Stromal cell of bone marrow (primary cell): ENCODE measurements around the gene FAM227B.
"Not testable (repeated sequence)": the region's sequence is repeated elsewhere in the genome, so short reads cannot be mapped to it uniquely, and the experiment has no call there.

Experiments used
- DNase-seq: peaks from one replicate; pipeline ENCODE4 v3.0.0-alpha.2; 2012; ENCODE audit warnings: low read depth

The FAM227B gene

DNA sequence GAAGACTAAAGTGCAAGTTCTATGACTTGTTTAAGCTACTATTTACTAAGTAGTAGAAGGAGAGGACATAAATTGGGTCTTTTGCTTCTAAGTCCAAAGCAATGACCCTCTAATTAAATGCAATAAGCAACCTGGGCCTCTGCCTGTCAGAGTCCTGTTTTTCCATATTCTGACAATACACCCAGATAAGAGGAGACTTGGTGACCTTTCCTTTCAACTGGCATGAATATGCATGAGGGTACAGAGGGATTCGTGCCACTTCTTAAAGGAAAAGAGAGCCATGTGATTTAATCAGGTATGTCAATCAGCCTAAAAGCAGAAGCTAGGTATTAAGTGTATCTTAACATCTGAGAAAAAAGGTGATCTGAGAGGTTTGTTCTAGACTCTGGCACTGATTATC, 248.3 kb downstream of the FAM227B start:
- DNase-seq = no peak

DNA sequence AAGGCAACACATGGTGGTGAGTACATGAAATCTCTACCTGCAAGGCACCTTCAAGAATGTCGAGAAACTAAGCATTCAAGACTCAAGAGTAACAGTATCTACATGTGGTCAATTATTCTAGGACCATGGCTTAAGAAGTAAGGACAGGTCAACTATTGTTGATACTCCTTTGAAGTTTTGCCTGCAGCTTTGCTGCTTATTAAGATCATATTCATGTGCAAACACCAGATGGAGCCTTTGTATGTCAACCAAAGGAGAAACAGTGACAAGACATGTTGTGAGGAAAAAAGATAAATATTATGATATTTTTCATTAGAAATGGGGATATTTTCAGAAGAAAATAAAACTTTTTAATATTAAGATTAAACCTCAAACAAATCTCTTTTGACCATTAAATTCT, 249.8 kb downstream of the FAM227B start:
- DNase-seq = no peak

DNA sequence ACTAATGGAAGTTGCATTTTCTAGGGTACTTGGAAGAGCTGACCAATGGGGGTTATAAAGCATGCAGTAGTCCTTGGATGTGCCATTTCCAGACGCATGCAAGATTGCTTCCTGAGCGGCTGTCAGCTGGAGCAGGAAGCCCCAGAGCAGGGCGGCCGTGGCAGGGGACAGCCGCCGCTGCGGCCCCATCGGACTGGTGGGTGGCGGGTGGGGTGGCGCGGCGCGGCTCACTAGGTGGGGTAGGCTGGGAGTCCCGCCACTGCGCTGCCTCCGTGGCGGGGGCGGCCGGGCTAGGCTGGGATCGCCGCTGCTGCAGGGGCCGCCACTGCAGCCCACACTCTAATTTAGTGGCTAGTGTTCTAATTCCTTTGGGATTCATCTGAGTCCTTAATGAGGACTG, 254.1 kb downstream of the FAM227B start:
- no peak for DNase-seq

DNA sequence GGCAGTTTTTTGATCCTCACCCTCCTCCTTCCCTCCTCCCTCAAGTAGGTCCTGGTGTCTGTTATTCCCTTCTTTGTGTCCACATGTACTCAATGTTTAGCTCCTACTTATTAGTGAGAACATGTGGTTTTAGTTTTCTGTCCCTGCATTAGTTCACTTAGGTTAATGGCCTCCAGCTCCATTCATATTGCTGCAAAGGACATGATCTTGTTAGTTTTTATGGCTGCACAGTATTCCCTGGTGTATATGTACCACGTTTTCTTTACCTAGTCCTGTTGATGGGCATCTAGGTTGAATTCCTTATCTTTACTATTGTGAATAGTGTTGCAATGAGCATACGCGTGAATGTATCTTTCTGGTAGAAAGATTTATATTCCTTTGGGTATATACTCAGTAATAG, 259.2 kb downstream of the FAM227B start:
- DNase-seq = no peak

DNA sequence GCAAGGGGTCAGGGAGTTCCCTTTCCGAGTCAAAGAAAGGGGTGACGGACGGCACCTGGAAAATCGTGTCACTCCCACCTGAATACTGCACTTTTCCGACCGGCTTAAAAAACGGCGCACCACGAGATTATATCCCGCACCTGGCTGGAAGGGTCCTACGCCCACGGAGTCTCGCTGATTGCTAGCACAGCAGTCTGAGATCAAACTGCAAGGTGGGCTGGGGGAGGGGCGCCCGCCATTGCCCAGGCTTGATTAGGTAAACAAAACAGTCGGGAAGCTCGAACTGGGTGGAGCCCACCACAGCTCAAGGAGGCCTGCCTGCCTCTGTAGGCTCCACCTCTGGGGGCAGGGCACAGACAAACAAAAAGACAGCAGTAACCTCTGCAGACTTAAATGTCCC, 266.2 kb downstream of the FAM227B start:
- DNase-seq = not testable (repeated sequence)

DNA sequence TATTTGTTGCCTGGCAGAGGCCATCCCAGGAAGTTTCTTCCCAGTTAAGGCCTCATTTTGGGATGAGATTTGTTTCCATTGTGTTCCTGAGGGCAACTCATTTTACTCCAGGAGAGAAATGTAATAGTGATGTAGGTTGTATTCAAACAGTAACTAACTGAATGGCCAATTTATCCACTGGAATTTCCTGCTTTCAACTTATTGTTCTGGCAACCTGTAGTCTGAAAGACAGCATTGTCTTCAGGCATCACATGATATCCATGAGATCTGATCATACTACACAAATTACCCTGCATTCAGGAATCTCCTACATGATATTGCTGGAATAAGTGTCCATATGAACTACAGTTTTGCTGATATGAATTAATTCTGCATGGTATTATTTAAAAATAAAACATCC, 277.1 kb downstream of the FAM227B start:
- no peak for DNase-seq

DNA sequence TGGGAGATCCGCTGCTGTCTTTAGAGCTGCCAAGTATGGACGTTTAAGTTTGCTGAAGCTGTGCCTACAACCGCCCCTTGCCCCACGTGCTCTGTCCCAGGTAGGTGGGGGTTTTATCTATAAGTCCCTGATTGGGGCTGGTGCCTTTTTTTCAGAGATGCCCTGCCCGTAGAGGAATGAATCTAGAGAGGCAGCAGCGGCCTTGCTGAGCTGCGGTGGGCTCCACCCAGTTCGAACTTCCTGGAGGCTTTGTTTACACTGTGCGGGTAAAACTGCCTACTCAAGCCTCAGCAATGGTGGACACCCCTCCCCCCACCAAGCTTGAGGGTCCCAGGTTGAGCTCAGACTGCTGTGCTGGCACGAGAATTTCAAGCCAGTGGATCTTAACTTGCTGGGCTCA, 281.0 kb downstream of the FAM227B start:
- no peak for DNase-seq

DNA sequence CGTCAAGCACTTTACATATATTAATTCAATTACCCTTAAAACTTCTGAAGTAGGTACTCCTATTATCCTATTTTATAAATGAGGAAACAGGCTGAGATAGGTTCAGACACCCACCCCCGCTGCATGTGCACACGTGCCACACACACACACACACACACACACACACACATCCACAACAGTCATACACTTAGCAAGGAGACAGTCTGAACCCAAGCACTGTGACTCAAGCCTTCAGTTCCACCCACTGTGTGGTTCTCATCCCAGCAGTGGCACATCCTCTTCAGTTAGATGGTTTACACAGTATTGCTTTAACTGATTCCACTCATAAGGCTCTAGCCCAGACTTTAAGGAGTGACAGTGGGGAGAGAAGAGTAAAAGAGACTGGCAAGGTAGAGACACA, 288.7 kb downstream of the FAM227B start:
- DNase-seq = peak; percentile 5

DNA sequence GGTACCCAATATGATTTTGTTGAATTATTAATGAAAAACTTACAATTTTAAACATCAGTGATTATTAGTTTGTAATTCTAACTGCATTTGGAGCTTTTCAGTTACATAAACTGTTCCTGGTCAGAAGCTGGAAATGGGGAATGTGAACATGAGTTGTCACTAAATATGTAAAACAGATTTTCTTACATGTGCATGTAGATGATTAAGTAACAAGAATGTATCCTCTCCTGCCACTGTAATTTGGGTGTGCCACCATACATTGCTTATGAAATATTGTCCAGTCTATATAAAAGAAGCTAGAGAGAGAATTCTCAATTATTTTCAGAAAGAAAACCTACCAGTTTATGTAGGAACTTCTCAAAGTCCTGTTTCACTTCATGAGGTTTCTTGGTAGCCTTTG, 289.2 kb downstream of the FAM227B start:
- no peak for DNase-seq

DNA sequence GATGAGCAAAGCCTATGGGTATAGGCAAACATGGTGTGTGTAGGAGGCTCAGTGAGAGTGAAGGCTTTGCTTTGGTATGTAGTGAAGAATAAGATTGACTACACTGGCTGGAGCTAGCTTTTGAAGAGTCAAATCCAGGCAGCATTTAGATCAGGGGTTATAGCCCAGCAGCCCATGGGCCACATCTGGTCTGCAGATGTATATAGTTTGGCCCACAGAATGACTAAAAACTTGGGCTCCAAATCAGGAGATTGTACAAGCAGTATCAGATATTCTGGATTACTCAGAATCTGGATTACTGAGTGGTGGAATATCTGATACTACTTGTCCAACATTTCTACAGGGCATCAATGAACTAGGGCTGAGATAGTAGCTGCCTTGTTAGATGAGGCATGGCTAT, 290.5 kb downstream of the FAM227B start:
- no peak for DNase-seq

DNA sequence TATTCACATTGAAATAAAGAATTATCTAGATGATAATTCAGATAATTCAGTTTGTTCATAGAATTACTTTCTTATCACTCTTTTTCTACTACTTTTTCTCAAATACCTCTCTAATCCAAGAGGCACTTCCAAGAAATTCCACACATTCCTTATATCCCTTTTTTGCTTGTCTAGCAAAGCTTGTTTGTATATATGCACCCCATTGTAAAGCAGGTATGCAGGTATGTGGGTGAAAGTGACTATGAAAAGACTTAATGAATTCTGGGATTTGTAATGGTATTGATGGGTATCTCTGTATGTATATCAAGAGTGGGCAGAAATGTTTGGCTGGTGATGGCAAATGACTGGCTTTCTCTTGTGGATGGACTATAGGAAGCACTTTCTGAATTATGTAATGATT, 291.7 kb downstream of the FAM227B start:
- no peak for DNase-seq

DNA sequence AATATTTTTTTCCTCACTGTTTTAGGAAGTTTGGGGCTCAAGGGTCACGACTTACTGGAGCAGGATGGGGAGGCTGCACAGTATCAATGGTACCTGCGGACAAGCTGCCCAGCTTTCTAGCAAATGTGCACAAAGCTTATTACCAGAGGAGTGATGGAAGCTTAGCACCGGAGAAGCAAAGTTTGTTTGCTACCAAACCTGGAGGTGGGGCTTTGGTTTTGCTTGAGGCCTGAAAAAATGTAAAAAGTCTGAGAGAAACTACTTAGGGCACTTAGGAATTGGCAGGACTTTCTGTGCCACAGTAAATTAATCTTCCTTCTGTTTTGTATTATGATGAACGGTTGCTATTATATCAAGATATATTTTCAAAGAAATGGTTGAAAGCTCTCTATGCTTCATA, 292.7 kb downstream of the FAM227B start:
- DNase-seq = no peak

DNA sequence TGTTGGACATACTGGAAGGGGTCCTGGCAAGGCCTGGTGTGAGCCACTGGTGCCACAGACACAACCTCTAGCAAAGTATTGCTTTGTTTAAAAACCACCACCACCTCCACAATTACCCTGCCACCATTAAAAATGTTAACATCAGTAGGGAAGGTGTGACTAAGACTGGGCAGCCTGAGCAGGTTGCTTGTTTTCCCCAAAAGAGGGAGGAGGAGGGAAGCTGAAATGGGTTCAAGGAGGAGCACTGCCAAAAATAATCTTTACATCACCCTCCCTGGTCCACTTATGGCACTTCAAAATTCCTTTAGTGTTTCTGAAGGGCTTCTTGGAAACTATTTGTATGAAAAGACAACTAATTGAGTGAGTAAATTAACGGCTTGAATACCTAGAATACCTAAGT, 297.4 kb downstream of the FAM227B start:
- no peak for DNase-seq

DNA sequence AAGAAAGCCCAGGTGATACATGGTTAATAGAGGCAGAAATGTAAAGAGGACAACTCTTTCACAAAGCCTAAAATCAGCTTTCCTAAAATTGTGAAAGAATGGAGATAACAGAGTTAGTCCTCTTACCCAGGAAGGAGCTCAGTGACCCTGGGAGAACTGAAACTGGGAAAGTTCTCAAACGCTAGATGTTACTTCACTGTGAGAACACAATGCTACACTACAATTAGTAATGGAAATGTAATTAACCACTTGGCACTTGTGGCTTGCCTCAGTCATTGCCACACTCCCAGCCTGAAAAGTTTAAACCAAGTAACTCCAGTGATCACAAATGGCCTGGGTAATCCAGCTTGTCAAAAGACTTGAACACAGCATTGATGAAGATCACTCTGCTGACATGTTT, 300.3 kb downstream of the FAM227B start:
- DNase-seq = no peak

DNA sequence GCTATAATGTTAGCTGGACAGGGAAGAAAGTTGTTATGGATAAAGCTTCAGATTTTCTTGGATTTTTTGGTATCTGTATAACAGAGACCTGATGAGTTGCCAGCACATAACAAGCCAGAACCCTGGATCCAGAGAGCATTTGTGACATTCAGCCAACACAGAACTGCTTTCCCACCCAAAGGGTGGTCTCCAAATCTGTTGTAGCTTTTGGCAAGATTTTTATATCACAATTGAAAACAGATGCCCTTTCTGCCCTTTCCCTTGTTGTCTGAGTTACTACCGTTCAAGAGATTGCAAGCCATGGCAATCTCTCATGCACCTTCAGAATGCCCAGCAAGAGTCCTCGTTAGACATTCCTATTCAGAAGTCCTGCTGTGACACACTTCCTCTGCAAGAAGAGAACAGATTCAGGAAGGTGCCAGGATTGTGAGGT, 305.2 kb downstream of the FAM227B start:
- DNase-seq = no peak

DNA sequence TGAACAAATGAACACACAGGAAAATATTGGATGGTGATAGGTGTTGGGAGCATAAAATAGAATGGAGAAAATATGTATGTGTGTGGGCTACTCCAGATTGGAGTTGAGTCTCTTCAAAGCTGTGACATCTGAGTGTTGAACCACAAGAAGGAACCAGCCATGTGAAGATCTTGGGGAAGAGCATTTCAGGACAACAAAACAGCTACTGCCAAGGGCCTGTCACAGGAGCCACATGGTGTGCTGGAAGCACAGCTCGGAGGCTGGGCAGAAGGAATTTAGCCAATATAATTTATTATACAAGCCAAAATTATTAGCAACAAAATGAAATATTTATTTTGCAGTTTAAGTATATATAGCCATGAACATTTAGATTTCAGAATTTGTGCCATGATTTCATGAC, 305.9 kb downstream of the FAM227B start:
- DNase-seq = no peak

DNA sequence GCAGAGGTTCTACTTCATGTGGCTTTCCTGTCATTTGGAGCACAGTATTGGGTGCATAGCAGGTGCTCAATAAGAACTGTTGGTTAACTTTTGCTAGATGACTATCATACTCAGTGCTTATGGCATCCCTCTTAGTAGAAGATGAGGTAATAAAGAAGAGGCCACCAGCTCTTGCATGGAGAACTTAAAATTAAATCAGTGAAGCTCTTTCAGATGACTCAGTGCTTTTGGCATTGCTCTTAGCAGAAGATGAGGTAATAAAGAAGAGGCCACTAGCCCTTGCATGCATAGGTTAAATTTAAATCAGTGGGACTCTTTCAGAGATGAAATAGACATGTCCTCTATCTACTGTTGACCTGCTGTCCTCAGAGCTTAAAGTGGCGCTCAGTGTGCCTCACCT, 307.0 kb downstream of the FAM227B start:
- peak; percentile 72 for DNase-seq

DNA sequence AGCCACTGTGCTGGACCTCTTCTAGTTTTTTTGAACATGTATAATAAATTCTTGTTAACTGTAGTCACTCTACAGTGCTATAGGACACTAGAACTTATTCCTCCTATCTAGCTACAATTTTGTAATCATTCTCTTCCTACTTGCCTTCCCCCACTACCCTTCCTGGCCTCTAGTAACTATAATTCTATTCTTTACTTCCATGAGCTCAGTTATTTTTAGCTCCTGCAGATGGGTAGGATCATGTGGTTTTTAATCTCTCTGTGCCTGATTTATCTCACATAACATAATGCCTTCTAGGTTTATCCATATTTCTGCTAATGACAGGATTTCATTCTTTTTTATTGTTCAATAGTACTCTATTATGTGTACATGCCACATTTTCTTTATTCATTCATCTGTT, 310.7 kb downstream of the FAM227B start:
- no peak for DNase-seq

DNA sequence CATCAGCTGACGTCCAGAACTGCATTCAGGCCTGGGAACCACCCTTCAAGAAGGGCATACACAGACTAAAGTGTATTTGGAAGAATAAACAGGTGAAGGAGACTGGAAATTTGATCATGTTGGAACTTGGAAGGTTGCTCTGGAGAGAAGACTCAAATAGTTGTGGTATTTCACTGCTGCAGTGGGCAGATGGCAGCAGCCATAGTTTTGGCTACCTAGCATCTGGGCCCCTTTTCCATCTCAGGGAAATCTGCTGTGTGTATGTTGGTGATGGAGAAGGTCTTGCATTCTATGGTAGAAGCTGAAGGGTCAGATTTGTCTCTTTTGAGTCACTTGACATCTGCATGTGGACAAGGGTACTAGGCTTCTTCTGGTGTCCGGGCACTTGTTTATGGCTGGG, 311.9 kb downstream of the FAM227B start:
- no peak for DNase-seq

DNA sequence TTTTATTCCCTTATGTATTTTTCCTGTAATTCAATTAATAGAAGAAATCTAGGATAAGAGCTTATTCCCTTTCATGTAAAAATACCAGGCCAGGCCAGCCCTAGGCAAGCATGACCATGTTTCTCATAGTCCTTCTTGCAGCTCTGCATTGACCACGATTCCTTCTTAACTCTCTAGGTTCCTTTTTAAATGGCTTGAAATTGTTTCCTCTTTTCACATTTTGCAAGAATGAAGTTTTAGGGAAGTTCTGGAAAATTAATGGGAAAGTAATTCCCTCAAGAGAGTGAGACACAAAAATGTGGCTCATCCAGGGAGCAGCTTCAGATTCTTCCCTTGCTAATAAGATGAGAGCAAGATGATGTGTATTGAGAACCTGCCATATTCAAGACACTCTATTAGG, 314.1 kb downstream of the FAM227B start:
- DNase-seq = no peak

DNA sequence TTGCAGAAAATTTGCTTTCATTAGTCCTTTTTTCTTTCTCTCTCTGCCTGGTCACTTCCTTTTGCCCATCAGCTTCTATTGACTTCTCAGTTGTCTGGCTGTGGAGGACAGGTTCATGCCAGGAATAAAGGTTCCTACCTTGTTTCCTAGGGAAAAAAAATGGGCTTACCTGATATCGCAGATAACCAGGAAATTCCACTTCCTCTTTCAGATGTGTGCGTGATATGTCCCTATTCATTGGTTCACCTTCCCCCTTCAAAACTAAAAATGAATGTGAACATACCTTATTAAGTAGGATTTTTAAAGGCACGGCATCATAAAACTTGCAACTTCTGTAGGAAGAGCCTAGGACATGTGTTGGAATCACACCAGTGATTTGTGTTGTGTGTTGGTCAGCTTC, 317.6 kb downstream of the FAM227B start:
- DNase-seq = no peak

DNA sequence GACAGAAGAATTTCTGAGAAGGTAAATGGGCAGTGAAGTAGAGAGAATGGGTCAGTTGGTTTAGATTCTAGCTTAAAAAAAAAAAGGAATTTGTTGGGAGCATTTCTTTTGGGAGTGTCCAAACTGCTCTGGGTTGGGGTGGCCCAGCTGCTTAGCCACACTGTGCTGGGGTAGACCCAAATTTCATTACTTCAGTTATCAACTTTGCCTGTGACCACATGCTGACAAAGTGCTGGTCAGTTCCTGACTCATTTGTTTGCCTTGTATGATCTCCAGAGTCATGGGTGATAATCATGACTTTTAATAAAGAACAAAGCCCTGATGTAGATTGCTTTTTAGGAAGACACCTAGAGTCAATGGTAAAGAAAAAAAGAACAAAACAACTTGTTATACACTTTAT, 319.1 kb downstream of the FAM227B start:
- peak; percentile 48 for DNase-seq

DNA sequence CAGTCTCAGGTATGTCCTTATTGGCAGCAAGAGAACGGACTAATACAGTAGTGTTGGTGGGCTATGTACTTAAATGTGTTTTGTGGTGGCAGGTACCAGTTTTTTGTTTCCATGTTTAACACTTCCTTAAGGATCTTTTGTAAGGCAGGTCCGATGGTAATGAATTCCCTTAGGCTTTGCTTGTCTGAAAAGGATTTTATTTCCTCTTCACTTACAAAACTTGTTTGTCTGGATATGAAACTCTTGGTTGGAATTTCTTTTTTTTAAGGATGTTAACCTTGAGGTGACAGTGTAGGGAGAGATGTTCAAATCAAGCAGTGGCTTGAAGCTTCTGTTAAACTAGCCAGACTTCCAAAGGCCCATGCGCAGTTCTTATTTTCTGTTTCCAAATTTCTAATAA, 319.8 kb downstream of the FAM227B start:
- no peak for DNase-seq

DNA sequence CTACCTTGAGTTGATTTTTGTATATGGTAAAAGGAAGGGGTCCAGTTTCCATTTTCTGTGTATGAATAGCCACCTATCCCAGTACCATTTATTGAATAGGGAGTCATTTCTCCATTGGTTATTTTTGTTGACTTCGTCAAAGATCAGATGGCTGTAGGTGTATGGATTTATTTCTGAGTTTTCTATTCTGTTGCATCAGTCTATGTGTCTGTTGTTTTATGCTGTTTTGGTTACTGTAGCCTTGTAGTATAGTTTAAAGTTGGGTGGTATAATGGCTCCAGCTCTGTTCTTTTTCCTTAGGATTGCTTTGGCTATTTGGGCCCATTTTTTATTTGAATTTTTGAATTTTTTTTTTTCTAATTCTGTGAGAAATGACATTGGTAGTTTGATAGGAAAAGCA, 323.0 kb downstream of the FAM227B start:
- DNase-seq = no peak

DNA sequence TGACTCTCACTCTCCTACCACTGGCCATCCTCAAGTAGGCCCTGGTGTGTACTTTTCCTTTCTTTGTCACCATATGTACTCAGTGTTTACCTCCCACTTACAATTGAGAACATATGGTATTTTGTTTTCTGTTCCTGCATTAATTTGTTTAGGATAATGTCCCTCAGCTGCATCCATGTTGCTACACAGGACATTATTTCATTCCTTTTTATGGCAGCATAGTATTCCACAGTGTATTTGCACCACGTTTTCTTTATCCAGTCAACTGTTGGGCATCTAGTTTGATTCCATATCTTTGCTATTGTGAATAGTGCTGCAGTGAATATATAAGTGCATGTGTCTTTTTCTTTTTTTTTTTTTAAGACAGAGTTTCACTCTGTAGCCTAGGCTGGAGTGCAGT, 324.4 kb downstream of the FAM227B start:
- DNase-seq = no peak
